Type B pancreatic cell (in vitro differentiated cells): Measurements from ENCODE around the gene OXCT1. TPM values are rescaled to one million over a fixed set of nuclear protein-coding genes. Genes with fewer than 3 reads are reported as not detected.
"Not testable (repeated sequence)": the region's sequence is repeated elsewhere in the genome, so short reads cannot be mapped to it uniquely, and the experiment has no call there.

Experiments used
- DNase-seq: peaks from one replicate; pipeline ENCODE4 v3.0.0; 2021; ENCODE audit warnings: mixed read lengths; ENCODE audit not compliant: unreplicated experiment; ENCODE audit errors: extremely low spot score
- H3K27ac Mint-ChIP-seq: 2 replicates; pipeline ENCODE4 v1.8.0; 2021; ENCODE audit warnings: mild to moderate bottlenecking, mixed read lengths
- H3K27me3 Mint-ChIP-seq: 2 replicates; pipeline ENCODE4 v1.8.0; 2021; ENCODE audit warnings: mixed read lengths
- H3K36me3 Mint-ChIP-seq: 2 replicates; pipeline ENCODE4 v1.8.0; 2021; ENCODE audit warnings: mixed read lengths
- H3K4me1 Mint-ChIP-seq: one replicate; pipeline ENCODE4 v1.8.0; 2021; ENCODE audit warnings: mixed read lengths; ENCODE audit not compliant: unreplicated experiment
- H3K4me3 Mint-ChIP-seq: 2 replicates; pipeline ENCODE4 v1.8.0; 2021; ENCODE audit warnings: mild to moderate bottlenecking, mixed read lengths
- H3K9me3 Mint-ChIP-seq: 2 replicates; pipeline ENCODE4 v1.8.0; 2021; ENCODE audit warnings: mixed read lengths
- CTCF ChIP-seq: fragments of 200-600 bp; sonication (generic); conservative IDR thresholded peaks from 2 replicates; pipeline ENCODE4 v1.5.0; 2021; ENCODE audit warnings: antibody characterized with exemption, mild to moderate bottlenecking
- total RNA-seq: library from RNA; stranded (reverse); gene quantifications from 2 replicates; pipeline ENCODE4 v1.2.1, GENCODE V29; 2021; ENCODE audit warnings: low replicate concordance

OXCT1 gene
- total RNA-seq, 1 donor from 2014 or later = 26.4 TPM

GRCh38 chr5:41738710-41739354, 131.4 kb downstream of the OXCT1 start:
- Mint-ChIP-seq H3K4me1 (no peaks in the 10 kb centered on the region), H3K9me3 (no peaks in the 10 kb centered on the region), H3K27me3 (no peaks in the 10 kb centered on the region), H3K27ac (no peak overlapping the region), H3K4me3 (no peak overlapping the region), H3K36me3 (peaks cover 24% of the 10 kb centered on the region)
- no peak for DNase-seq
- no peak for TF ChIP-seq CTCF

DNA sequence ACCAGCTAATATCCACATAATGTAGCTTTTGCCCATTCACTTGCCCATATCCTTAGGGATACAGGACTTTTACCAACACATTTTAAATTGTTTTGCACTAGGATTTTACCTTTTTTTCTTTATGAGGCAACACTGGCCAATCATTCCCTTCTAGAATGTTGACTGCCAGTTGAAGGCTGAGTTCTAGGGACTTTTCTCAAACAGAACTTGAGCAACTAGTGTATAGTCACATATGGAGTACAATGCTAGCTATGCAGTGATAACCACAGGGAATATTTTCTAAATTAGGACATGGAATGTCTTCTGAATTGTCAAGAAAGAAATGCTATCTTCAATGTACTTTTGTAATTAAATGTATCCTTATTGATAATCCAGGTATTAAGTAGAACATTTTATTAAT, 133.6 kb downstream of the OXCT1 start:
- H3K4me1 Mint-ChIP-seq = no peaks in the 10 kb centered on the region
- no peaks in the 10 kb centered on the region for H3K9me3 Mint-ChIP-seq
- H3K27me3 Mint-ChIP-seq = no peaks in the 10 kb centered on the region
- H3K36me3 Mint-ChIP-seq = peaks cover 24% of the 10 kb centered on the region
- no peak overlapping the region for H3K27ac Mint-ChIP-seq
- no peak for DNase-seq
- TF ChIP-seq CTCF = no peak
- no peak overlapping the region for H3K4me3 Mint-ChIP-seq

DNA sequence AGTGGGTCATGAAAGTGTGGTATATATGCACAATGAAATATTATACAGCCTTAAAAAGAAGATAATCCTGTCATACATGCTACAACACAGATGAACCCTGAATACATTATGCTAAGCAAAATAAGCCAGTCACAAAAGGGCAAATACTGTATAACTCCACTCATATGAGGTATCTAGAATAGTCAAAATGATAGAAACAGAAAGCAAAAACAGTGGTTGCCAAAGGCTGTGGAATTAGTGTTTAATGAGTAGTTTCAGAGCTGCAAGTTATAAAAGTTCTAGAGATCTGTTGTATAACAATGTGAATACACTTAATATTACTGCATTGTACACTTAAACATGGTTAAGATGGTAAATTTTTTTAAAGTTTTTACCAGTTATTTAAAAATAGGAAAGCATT, 135.0 kb downstream of the OXCT1 start:
- H3K4me3 Mint-ChIP-seq = no peak overlapping the region
- no peaks in the 10 kb centered on the region for H3K27me3 Mint-ChIP-seq
- H3K36me3 Mint-ChIP-seq = peaks cover 26% of the 10 kb centered on the region
- H3K27ac Mint-ChIP-seq = no peak overlapping the region
- H3K4me1 Mint-ChIP-seq = no peaks in the 10 kb centered on the region
- no peak for TF ChIP-seq CTCF
- no peaks in the 10 kb centered on the region for H3K9me3 Mint-ChIP-seq
- no peak for DNase-seq

DNA sequence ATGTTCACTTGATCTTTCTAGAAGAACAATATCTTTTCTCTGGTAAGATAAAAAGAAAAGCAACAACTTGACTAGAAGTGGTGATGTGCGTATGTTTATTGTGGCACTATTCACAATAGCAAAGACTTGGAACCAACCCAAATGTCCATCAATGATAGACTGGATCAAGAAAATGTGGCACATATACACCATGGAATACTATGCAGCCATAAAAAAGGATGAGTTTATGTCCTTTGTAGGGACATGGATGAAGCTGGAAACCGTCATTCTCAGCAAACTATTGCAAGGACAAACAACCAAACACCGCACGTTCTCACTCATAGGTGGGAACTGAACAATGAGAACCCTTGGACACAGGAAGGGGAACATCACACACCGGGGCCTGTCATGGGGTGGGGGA, 140.8 kb downstream of the OXCT1 start:
- H3K9me3 Mint-ChIP-seq, H3K4me1 Mint-ChIP-seq, H3K27me3 Mint-ChIP-seq, DNase-seq, H3K27ac Mint-ChIP-seq, H3K4me3 Mint-ChIP-seq: not testable (repeated sequence)
- peaks cover 11% of the 10 kb centered on the region for H3K36me3 Mint-ChIP-seq

GRCh38 chr5:41728281-41728680, 141.9 kb downstream of the OXCT1 start:
- no peak for TF ChIP-seq CTCF
- peaks cover 11% of the 10 kb centered on the region for H3K36me3 Mint-ChIP-seq
- H3K4me1 Mint-ChIP-seq = no peaks in the 10 kb centered on the region
- DNase-seq = no peak
- no peak overlapping the region for H3K27ac Mint-ChIP-seq
- no peaks in the 10 kb centered on the region for H3K27me3 Mint-ChIP-seq
- H3K4me3 Mint-ChIP-seq = no peak overlapping the region
- no peaks in the 10 kb centered on the region for H3K9me3 Mint-ChIP-seq

DNA sequence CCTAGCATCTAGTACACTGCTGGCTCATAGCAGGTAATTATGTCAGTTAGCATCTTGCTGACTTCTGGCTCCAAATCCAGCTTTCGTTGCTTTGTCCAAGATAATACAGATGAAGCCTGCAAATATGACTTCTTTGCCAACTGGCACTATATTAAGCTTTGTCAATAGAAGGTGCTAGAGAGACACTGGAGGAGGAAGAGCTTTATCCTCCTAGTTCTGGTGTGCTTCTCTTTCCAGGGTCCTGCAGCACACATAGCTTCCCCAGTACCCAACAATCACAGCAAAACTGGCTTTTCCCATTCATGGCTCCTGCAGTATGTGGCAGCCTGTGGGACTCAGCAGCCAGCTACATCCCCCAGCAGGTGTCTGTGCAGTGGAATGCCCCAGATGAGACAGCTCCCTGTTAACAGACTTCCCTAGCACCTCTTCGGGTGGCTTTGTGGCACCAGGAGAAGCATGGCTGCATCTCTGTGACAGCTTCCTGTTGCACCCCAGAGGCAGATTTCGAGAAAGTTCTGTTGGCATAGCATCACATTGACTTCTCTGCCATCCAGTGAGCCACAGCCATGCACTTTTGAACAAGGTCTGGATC, 147.8 kb downstream of the OXCT1 start:
- TF ChIP-seq CTCF = no peak
- no peaks in the 10 kb centered on the region for H3K4me1 Mint-ChIP-seq
- no peak overlapping the region for H3K27ac Mint-ChIP-seq
- H3K36me3 Mint-ChIP-seq = no peaks in the 10 kb centered on the region
- H3K27me3 Mint-ChIP-seq = no peaks in the 10 kb centered on the region
- DNase-seq = no peak
- H3K9me3 Mint-ChIP-seq = no peaks in the 10 kb centered on the region
- no peak overlapping the region for H3K4me3 Mint-ChIP-seq
